ENCODE measurements around the gene NT5DC1. TPM values are rescaled to one million over a fixed set of nuclear protein-coding genes. Genes with fewer than 3 reads are reported as not detected.

Gene NT5DC1
- total and polyA plus RNA-seq, 10 of the 15 experiments (the other 5 are each of a cell fraction or from before 2014, with no cell fraction given): 40.8 to 140 (median 66.8) TPM

DNA sequence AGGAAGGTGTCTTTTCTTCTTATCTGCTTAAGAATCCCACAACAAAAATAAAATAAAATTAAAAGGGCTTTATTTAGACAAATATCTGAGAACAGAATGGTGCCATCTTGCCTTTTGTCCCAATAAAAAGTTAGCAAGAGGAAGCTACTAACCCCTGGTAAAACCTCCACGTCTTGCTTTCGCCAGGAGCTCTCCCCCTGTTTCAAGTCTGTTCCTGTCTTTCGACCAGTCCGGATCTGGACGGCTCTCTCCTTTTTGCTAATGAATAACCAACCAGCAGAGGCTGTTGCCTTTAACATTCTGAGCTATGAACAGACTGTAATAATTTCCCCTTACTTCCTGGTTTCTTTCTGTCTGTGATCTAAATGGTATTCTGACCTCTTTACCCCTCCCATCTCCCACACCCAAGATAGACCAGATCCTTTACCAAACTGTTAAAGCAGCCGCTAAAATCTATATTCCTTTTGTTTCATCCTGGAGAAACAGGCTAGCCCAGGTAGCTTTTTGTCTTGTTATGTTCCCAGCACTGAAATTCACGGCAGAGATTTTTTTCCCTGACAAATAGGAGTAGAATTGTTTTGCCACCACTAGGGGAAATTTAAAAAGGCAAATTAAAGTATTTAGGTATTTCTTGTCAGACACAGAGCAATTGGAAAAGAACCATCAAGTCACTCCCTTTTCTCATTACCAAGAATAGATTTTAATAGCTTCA lies 39.9 kb upstream of the NT5DC1 start, which contains the start of gene FRK (continued):
- TF ChIP-seq, protein P1, sequence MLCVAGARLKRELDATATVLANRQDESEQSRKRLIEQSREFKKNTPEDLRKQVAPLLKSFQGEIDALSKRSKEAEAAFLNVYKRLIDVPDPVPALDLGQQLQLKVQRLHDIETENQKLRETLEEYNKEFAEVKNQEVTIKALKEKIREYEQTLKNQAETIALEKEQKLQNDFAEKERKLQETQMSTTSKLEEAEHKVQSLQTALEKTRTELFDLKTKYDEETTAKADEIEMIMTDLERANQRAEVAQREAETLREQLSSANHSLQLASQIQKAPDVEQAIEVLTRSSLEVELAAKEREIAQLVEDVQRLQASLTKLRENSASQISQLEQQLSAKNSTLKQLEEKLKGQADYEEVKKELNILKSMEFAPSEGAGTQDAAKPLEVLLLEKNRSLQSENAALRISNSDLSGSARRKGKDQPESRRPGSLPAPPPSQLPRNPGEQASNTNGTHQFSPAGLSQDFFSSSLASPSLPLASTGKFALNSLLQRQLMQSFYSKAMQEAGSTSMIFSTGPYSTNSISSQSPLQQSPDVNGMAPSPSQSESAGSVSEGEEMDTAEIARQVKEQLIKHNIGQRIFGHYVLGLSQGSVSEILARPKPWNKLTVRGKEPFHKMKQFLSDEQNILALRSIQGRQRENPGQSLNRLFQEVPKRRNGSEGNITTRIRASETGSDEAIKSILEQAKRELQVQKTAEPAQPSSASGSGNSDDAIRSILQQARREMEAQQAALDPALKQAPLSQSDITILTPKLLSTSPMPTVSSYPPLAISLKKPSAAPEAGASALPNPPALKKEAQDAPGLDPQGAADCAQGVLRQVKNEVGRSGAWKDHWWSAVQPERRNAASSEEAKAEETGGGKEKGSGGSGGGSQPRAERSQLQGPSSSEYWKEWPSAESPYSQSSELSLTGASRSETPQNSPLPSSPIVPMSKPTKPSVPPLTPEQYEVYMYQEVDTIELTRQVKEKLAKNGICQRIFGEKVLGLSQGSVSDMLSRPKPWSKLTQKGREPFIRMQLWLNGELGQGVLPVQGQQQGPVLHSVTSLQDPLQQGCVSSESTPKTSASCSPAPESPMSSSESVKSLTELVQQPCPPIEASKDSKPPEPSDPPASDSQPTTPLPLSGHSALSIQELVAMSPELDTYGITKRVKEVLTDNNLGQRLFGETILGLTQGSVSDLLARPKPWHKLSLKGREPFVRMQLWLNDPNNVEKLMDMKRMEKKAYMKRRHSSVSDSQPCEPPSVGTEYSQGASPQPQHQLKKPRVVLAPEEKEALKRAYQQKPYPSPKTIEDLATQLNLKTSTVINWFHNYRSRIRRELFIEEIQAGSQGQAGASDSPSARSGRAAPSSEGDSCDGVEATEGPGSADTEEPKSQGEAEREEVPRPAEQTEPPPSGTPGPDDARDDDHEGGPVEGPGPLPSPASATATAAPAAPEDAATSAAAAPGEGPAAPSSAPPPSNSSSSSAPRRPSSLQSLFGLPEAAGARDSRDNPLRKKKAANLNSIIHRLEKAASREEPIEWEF (IDR thresholded peaks at IDR 0.05; ENCODE audit: insufficient replicate concordance, low read depth, low read length): no peak
- no peak for TF ChIP-seq MTA2 (IDR thresholded peaks at IDR 0.05; ENCODE audit: low read depth)
- no peak for TF ChIP-seq IKZF1 (conservative IDR thresholded peaks at IDR 0.05)
- TF ChIP-seq NR2F1 (conservative IDR thresholded peaks at IDR 0.05): no peak
- no peak for TF ChIP-seq BACH1 (IDR thresholded peaks at IDR 0.05; ENCODE audit: borderline replicate concordance)
- TF ChIP-seq CBFB (IDR thresholded peaks at IDR 0.05; ENCODE audit: low read depth): no peak
- TF ChIP-seq SMAD5 (IDR thresholded peaks at IDR 0.05; ENCODE audit: low read depth): no peak
- TF ChIP-seq, protein P2, sequence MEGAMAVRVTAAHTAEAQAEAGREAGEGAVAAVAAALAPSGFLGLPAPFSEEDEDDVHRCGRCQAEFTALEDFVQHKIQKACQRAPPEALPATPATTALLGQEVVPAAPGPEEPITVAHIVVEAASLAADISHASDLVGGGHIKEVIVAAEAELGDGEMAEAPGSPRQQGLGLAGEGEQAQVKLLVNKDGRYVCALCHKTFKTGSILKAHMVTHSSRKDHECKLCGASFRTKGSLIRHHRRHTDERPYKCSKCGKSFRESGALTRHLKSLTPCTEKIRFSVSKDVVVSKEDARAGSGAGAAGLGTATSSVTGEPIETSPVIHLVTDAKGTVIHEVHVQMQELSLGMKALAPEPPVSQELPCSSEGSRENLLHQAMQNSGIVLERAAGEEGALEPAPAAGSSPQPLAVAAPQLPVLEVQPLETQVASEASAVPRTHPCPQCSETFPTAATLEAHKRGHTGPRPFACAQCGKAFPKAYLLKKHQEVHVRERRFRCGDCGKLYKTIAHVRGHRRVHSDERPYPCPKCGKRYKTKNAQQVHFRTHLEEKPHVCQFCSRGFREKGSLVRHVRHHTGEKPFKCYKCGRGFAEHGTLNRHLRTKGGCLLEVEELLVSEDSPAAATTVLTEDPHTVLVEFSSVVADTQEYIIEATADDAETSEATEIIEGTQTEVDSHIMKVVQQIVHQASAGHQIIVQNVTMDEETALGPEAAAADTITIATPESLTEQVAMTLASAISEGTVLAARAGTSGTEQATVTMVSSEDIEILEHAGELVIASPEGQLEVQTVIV (IDR thresholded peaks at IDR 0.05; ENCODE audit: borderline replicate concordance, partially characterized antibody): no peak
- no peak for TF ChIP-seq TCF12 (IDR thresholded peaks at IDR 0.05; ENCODE audit: low read depth, low read length)

All from GM12878 (cell line).